Psoas muscle (tissue), 8 donors: ENCODE results near the gene MRPL52. TPM values are rescaled to one million over a fixed set of nuclear protein-coding genes. Genes with fewer than 3 reads are reported as not detected.
"Not testable (repeated sequence)": the region's sequence is repeated elsewhere in the genome, so short reads cannot be mapped to it uniquely, and the experiment has no call there.

Experiments used
- ATAC-seq, 4 donors: fragments of 200-7000 bp; cut with Tn5 transposase; one replicate each; pipeline ENCODE4 v1.9.1; 2020; ENCODE audit warnings: moderate library complexity in 3 of 4, mild to moderate bottlenecking in 2 of 4
- DNase-seq, 2 donors: peaks; one replicate each; pipeline ENCODE4 v3.0.0-alpha.2; 2020
- H3K27ac ChIP-seq: fragments of 200-600 bp; one replicate; pipeline ENCODE4 v1.8.0; 2022
- H3K27me3 ChIP-seq, 3 donors: fragments of 200-600 bp in 1 of 3; one replicate each; pipeline versions ENCODE4 v1.6.1 to v1.8.0; 2013 to 2022; ENCODE audit warnings: low read length in 2 of 3, mild to moderate bottlenecking in 2 of 3, moderate library complexity in 1 of 3; ENCODE audit not compliant: insufficient read depth in 3 of 3
- H3K36me3 ChIP-seq, 2 donors: fragments of 200-600 bp in 1 of 2; one replicate each; pipeline versions ENCODE4 v1.6.1 to v1.8.0; 2013 to 2022; ENCODE audit warnings: low read depth in 1 of 2, mild to moderate bottlenecking in 1 of 2, moderate library complexity in 1 of 2; ENCODE audit not compliant: insufficient read depth in 1 of 2
- H3K4me1 ChIP-seq: fragments of 200-600 bp; one replicate; pipeline ENCODE4 v1.8.0; 2022
- H3K4me3 ChIP-seq: fragments of 200-600 bp; one replicate; pipeline ENCODE4 v1.8.0; 2022; ENCODE audit warnings: mild to moderate bottlenecking
- H3K9me3 ChIP-seq: fragments of 200-600 bp; one replicate; pipeline ENCODE4 v1.8.0; 2022
- WGBS, 3 donors: extraction: QIAGEN DNeasy Blood & Tissue Kit; methylation state at CpG; one replicate each; pipeline versions ENCODE4 v1.1.6 to v1.1.7; 2013; 5-methylcytosine and 5-hydroxymethylcytosine counted together
- intact Hi-C, 2 donors: fragments of 100-400 bp; cut with DNase I; formaldehyde crosslinking; loops; one replicate each; pipeline versions ENCODE4 v1.11.0 to v1.14.2; 2022
- polyA plus RNA-seq, 3 donors: library from polyadenylated mRNA; stranded (reverse); fragments of 200-250 nt; gene quantifications; one replicate each; pipeline ENCODE4 v1.2.3, GENCODE V29; 2013
- total RNA-seq, 4 donors: library from RNA; stranded (reverse); fragmentation: NEBNext Ultra II Directional in 2 of 4; extraction: Animal tissue kit (Norgen Biotek cat#: 25700) in 2 of 4; gene quantifications; one replicate each; pipeline versions ENCODE4 v1.2.1 to v1.2.4, GENCODE V29; 2021 to 2023
- TF ChIP-seq, protein P1 (sequence below): fragments of 200-600 bp; IDR thresholded peaks from one replicate; pipeline ENCODE4 v1.8.0; 2022; ENCODE audit warnings: antibody characterized with exemption
- donor health status: healthy with polysubstance abuse.
- donor health status: DM: no; HTN: no; CAD: no; lungs with moderate emphysema.
- donor health status: Bipolar disorder and iron deficiency.
- donor health status: healthy.
- donor health status: DM: yes; HTN: yes; CAD: no.
- donor health status: DM: no; HTN: no; CAD: no.
- donor health status: DM: no; HTN: no; CAD: no.
- donor health status: DM: yes; HTN: yes; CAD: no.

The MRPL52 gene
- total and polyA plus RNA-seq, 7 donors = 79.1 to 246 (median 91.2) TPM

DNA sequence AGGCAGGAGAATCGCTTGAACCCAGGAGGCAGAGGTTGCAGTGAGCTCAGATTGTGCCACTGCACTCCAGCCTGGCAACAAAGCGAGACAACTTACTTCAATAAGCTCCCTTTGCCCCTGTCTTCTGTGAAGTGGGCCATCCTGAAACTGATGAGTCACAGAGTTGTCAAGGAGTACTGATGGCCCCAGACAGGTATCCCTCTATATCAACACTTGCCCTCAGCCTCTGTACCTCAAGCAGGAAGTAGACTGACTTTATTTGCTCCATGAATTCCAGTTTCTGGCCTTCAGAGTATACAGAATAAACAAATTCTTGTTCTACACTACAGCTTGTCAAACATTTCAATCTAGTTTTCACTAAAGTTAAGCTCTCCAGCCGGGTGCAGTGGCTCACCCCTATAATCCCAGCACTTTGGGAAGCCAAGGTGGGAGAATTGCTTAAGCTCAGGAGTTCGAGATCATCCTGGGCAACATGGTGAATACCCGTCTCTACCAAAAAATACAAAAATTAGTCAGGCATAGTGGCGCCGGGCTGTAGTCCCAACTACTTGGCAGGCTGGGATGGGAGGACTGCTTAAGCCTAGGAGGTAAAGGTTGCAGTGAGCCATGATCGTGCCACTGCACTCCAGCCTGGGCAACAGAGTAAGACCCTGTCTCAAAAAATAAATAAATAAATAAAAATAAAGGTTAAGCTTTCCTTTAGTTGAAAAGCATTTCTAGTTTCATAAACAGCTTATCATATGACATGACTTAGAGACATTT lies 25.5 kb downstream of the MRPL52 start:
- H3K27ac ChIP-seq = no peak overlapping the region
- H3K4me1 ChIP-seq = peaks cover 27% of the 10 kb centered on the region
- no peaks in the 10 kb centered on the region for H3K27me3 ChIP-seq
- H3K9me3 ChIP-seq = no peaks in the 10 kb centered on the region
- intact Hi-C loops = loop anchor here (5.0 to 10.0 kb wide), 2 partner anchors 200 to 298 kb away; no protein-coding TSS in a partner anchor
- TF ChIP-seq, protein P1, sequence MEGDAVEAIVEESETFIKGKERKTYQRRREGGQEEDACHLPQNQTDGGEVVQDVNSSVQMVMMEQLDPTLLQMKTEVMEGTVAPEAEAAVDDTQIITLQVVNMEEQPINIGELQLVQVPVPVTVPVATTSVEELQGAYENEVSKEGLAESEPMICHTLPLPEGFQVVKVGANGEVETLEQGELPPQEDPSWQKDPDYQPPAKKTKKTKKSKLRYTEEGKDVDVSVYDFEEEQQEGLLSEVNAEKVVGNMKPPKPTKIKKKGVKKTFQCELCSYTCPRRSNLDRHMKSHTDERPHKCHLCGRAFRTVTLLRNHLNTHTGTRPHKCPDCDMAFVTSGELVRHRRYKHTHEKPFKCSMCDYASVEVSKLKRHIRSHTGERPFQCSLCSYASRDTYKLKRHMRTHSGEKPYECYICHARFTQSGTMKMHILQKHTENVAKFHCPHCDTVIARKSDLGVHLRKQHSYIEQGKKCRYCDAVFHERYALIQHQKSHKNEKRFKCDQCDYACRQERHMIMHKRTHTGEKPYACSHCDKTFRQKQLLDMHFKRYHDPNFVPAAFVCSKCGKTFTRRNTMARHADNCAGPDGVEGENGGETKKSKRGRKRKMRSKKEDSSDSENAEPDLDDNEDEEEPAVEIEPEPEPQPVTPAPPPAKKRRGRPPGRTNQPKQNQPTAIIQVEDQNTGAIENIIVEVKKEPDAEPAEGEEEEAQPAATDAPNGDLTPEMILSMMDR = no peak
- 80 to 89% (median 84%) methylated on average over 8 of the region's 8 CpGs for WGBS, 3 donors
- no peaks in the 10 kb centered on the region for H3K36me3 ChIP-seq
- no peak for DNase-seq
- H3K4me3 ChIP-seq = no peak overlapping the region
- ATAC-seq = no peak

DNA sequence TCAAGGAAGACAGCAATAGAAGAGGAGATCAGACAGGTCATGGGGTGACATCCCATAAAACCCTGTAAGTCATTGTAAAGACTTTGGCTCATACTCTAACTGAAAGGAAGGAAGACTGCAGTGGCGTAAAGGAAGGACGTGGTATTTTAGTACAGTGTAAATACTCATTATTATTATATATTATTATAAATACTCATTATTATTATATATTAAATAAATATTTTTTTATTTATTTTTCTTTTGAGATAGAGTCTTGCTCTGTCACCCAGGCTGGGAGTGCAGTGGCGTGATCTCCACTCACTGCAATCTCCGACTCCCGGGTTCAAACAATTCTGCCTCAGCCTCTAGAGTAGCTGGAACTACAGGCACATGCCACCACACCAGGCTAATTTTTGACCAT lies 26.7 kb downstream of the MRPL52 start:
- WGBS, 3 donors = 92 to 96% (median 95%) methylated on average over 5 of the region's 5 CpGs
- no peak for ATAC-seq

DNA sequence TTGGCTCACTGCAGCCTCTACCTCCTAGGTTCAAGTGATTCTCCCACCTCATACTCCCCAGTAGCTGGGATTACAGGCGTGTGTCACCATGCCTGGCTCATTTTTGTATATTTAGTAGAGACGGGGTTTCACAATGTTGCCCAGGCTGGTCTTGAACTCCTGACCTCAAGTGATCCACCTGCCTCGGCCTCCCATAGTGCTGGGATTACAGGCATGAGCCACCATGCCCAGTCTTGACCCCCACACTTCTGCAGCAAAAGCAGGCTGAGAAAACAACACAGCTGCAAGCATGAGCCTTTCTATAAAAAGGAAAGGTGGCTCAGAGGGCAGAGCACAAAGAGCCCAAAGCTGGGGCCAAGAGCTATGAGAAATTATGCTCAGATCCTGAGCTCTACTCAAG lies 30.7 kb downstream of the MRPL52 start:
- peak in 1 of 2 donors; percentile 3 for DNase-seq
- intact Hi-C loops, H3K9me3 ChIP-seq, H3K36me3 ChIP-seq, H3K27me3 ChIP-seq, H3K4me1 ChIP-seq, ATAC-seq, H3K4me3 ChIP-seq, H3K27ac ChIP-seq: not testable (repeated sequence)
- 58 to 87% (median 83%) methylated on average over 3 of the region's 3 CpGs for WGBS, 3 donors

More for the DNA sequence above, 26.7 kb downstream of the MRPL52 start:
- Histone ChIP-seq H3K4me3 (no peak overlapping the region), H3K9me3 (no peaks in the 10 kb centered on the region), H3K36me3 (no peaks in the 10 kb centered on the region), H3K27me3 (no peaks in the 10 kb centered on the region), H3K4me1 (peaks cover 15% of the 10 kb centered on the region), H3K27ac (no peak overlapping the region)
- DNase-seq = no peak
- TF ChIP-seq, protein P1 = no peak
- intact Hi-C loops = loop anchor here in 1 of 2 donors (10.0 kb wide), 1 partner anchor 202 kb away; no protein-coding TSS in a partner anchor

DNA sequence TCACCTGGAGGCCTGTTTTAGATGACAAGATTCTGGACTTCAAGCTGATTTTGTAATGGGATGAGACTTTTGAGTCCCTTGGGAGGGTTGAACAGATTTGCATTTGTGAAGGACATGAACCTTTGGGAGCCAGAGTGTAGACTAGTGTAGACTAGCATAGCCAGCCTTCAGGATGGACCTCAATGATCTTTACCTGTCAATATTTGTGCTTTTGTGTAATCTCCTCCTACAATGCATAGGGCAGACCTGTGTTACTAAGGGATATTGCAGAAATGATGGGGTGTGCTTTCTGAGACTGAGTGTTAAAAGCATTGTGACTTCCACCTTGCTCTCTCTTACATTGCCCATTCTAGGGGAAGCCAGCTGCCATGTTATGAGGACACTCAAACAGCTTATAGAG lies 32.0 kb downstream of the MRPL52 start:
- DNase-seq (no peak), ATAC-seq (no peak)
- no peaks in the 10 kb centered on the region for H3K36me3 ChIP-seq
- no peaks in the 10 kb centered on the region for H3K27me3 ChIP-seq
- TF ChIP-seq, protein P1 = no peak
- no peaks in the 10 kb centered on the region for H3K9me3 ChIP-seq
- intact Hi-C loops = no loop called here
- no peak overlapping the region for H3K4me3 ChIP-seq
- no peaks in the 10 kb centered on the region for H3K4me1 ChIP-seq
- no peak overlapping the region for H3K27ac ChIP-seq

DNA sequence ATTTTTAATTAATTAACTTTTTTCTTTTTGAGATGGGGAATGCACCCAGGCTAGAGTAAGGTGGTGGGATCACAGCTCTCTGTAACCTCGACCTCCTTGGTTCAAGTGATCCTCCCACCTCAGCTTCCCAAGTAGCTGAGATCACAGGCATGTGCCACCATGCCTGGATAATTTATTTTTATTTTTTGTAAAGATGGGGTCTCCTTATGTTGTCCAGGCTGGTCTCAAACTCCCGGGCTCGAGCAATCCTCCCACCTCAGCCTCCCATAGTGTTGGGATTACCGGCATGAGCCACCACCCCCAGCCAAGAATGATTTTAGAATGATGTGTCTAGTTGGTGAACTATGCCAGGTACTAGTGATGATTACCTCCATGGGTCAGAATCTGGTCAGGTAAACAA lies 35.3 kb downstream of the MRPL52 start:
- intact Hi-C loops = no loop called here
- Histone ChIP-seq H3K4me3 (no peak overlapping the region), H3K9me3 (no peaks in the 10 kb centered on the region), H3K36me3 (no peaks in the 10 kb centered on the region), H3K27me3 (no peaks in the 10 kb centered on the region), H3K27ac (no peak overlapping the region), H3K4me1 (peaks cover under 1% of the 10 kb centered on the region)
- TF ChIP-seq, protein P1 = no peak
- ATAC-seq (no peak), DNase-seq (peak in 1 of 2 donors; percentile 11)
- WGBS, 3 donors = 84 to 90% (median 89%) methylated on average over 4 of the region's 4 CpGs
